ENCODE results near the gene TCTN3. TPM values are rescaled to one million over a fixed set of nuclear protein-coding genes. Genes with fewer than 3 reads are reported as not detected.
"Not testable (repeated sequence)": the region's sequence is repeated elsewhere in the genome, so short reads cannot be mapped to it uniquely, and the experiment has no call there.

Gene TCTN3
- total RNA-seq, 6 experiments from 2014 or later: 52.9 to 70.9 (median 61.6) TPM

DNA sequence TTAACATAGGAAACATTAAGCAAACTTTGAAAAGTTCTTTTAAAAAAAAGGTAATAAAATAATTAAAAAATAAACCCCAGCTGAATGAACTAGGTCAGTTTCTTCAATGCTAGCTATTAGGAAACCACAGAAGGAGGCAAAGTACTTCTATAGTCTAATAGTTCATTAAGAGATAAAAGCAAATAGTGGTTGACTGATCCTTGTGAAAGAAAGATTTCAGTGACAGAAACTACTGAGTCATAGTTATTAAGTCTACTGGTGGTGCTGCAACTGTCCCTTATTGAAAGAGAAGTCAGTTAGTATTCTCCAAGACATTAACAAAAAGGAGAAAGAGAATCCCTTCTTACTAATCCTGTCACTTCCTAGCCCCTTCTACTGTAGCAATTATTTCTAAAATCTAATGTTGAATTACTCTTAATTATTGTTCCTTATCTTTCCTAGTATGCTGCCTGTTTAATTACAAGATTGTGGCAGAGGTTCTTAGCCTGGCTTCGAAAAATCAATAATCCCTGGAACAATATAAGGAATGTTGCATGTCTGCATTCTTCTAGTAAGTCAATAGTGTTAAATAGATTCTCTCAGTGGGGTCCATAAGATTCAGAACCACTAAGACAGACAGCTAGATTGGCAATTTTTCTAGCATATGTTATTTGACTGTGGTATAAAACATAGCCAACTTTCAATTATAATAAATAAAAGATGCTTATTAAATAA, 18.2 kb downstream of the TCTN3 start:
- H3K9me3 Mint-ChIP-seq: no peaks in the 10 kb centered on the region
- no peaks in the 10 kb centered on the region for H3K27me3 Mint-ChIP-seq (ENCODE audit: insufficient read depth)
- no peak overlapping the region for H3K27ac Mint-ChIP-seq
- TF ChIP-seq, protein P1, sequence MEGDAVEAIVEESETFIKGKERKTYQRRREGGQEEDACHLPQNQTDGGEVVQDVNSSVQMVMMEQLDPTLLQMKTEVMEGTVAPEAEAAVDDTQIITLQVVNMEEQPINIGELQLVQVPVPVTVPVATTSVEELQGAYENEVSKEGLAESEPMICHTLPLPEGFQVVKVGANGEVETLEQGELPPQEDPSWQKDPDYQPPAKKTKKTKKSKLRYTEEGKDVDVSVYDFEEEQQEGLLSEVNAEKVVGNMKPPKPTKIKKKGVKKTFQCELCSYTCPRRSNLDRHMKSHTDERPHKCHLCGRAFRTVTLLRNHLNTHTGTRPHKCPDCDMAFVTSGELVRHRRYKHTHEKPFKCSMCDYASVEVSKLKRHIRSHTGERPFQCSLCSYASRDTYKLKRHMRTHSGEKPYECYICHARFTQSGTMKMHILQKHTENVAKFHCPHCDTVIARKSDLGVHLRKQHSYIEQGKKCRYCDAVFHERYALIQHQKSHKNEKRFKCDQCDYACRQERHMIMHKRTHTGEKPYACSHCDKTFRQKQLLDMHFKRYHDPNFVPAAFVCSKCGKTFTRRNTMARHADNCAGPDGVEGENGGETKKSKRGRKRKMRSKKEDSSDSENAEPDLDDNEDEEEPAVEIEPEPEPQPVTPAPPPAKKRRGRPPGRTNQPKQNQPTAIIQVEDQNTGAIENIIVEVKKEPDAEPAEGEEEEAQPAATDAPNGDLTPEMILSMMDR (IDR thresholded peaks at IDR 0.05): no peak
- no peak for DNase-seq
- H3K4me1 Mint-ChIP-seq (ENCODE audit: low read depth): no peaks in the 10 kb centered on the region
- H3K36me3 Mint-ChIP-seq (ENCODE audit: low read depth): peaks cover 5% of the 10 kb centered on the region
- no peak overlapping the region for H3K4me3 Mint-ChIP-seq

DNA sequence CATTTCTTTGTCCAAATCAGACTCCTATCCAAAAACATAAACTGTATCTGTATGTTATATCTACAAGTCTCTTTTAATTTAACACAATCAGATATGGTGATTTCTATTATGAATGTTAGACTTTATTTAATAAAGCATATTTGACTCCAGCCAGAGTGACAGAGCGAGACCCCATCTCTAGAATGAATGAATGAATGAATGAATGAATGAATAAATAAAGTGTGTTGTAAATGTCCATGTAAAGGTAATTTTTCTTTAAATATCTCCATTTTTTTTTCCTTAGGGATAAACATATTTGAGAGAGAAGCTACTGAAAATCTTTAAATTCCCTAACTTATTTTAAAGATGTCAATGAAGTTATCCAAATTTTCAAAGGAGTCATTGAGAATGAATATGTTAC, 19.1 kb downstream of the TCTN3 start:
- TF ChIP-seq, protein P1 (IDR thresholded peaks at IDR 0.05): no peak
- Mint-ChIP-seq H3K27me3 (ENCODE audit: insufficient read depth) (no peaks in the 10 kb centered on the region), H3K4me1 (ENCODE audit: low read depth) (no peaks in the 10 kb centered on the region), H3K4me3 (no peak overlapping the region), H3K9me3 (no peaks in the 10 kb centered on the region), H3K27ac (no peak overlapping the region), H3K36me3 (ENCODE audit: low read depth) (peaks cover 5% of the 10 kb centered on the region; the same call in 1 of the 2 replicates)
- DNase-seq: no peak

DNA sequence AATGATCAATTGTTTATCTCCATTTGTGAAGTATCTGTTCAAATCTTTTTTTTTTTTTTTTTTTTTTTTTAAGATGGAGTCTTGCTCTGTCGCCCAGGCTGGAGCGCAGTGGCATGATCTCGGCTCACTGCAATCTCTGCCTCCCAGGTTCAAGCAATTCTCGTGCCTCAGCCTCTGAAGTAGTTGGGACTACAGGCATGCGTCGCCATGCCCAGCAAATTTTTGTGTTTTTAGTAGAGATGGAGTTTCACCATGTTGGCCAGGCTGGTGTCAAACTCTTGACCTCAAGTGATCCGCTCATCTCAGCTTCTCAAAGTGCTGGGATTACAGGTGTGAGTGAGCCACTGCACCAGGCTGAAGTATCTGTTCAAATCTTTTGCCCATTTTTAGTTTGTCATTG, 21.1 kb downstream of the TCTN3 start:
- not testable (repeated sequence) for H3K4me3 Mint-ChIP-seq; DNase-seq; H3K27ac Mint-ChIP-seq; H3K9me3 Mint-ChIP-seq; H3K27me3 Mint-ChIP-seq (ENCODE audit: insufficient read depth); H3K4me1 Mint-ChIP-seq (ENCODE audit: low read depth)
- peaks cover 16% of the 10 kb centered on the region for H3K36me3 Mint-ChIP-seq (ENCODE audit: low read depth)

- no peak for DNase-seq
- H3K36me3 Mint-ChIP-seq (ENCODE audit: low read depth): peaks cover 15% of the 10 kb centered on the region
Observed at GRCh38 chr10:95664543-95664942, 29.2 kb downstream of the TCTN3 start.

GRCh38 chr10:95663496-95663895, 30.2 kb downstream of the TCTN3 start:
- TF ChIP-seq, protein P1 (IDR thresholded peaks at IDR 0.05): no peak
- Mint-ChIP-seq H3K9me3 (no peaks in the 10 kb centered on the region), H3K4me1 (ENCODE audit: low read depth) (peaks cover 8% of the 10 kb centered on the region), H3K27me3 (ENCODE audit: insufficient read depth) (no peaks in the 10 kb centered on the region), H3K4me3 (no peak overlapping the region), H3K27ac (no peak overlapping the region), H3K36me3 (ENCODE audit: low read depth) (peaks cover 12% of the 10 kb centered on the region)
- no peak for DNase-seq

More at GRCh38 chr10:95664543-95664942, 29.2 kb downstream of the TCTN3 start:
- Mint-ChIP-seq H3K4me3 (no peak overlapping the region), H3K4me1 (ENCODE audit: low read depth) (peaks cover 8% of the 10 kb centered on the region), H3K27ac (no peak overlapping the region), H3K27me3 (ENCODE audit: insufficient read depth) (no peaks in the 10 kb centered on the region), H3K9me3 (no peaks in the 10 kb centered on the region)
- TF ChIP-seq, protein P1 (IDR thresholded peaks at IDR 0.05): no peak

DNA sequence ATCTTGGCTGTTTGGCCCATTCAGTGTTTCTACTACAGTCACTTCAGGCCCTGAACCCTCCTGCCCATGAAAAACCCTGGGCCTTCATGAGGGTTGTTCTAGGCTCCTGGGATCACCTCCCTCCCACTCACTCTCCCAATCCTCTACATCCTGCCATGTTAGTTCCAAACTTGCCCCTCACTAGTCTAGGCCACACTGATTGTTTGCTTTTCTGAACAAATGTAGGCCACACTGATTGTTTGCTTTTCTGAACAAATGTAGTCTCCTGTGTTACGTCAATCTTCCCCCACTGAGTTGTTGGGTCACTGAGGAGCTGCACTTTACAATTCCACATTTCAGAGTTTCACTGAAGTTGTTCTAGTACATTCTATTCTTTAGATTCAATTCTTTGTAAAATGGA, 31.9 kb downstream of the TCTN3 start:
- Mint-ChIP-seq H3K27ac (no peak overlapping the region; the same call in 1 of the 2 replicates), H3K4me3 (no peak overlapping the region), H3K36me3 (ENCODE audit: low read depth) (no peaks in the 10 kb centered on the region), H3K4me1 (ENCODE audit: low read depth) (peaks cover 8% of the 10 kb centered on the region), H3K27me3 (ENCODE audit: insufficient read depth) (no peaks in the 10 kb centered on the region), H3K9me3 (no peaks in the 10 kb centered on the region)
- TF ChIP-seq, protein P1 (IDR thresholded peaks at IDR 0.05): no peak
- no peak for DNase-seq

Measured in HFFc6 (cell line).